T-helper 17 cell (primary cell): ENCODE measurements around the gene FOXO6. TPM values are rescaled to one million over a fixed set of nuclear protein-coding genes. Genes with fewer than 3 reads are reported as not detected.

Source experiments
- ATAC-seq: fragments of 150-1000 bp; cut with Tn5 transposase; 2 replicates; pipeline ENCODE4 v1.10.0; 2021; ENCODE audit warnings: mild to moderate bottlenecking, moderate library complexity
- DNase-seq, 3 donors: peaks; one replicate each; pipeline versions ENCODE4 v3.0.0 to v3.0.0-alpha.2; 2020 to 2021
- H3K9me3 ChIP-seq: one replicate; pipeline ENCODE4 v1.7.0; 2013; ENCODE audit warnings: low read length, mild to moderate bottlenecking; ENCODE audit not compliant: control insufficient read depth, poor library complexity, severe bottlenecking
- H3K27ac Mint-ChIP-seq: one replicate; pipeline ENCODE4 v1.8.0; 2022; ENCODE audit warnings: mild to moderate bottlenecking, moderate library complexity, mixed read lengths
- H3K27me3 Mint-ChIP-seq: one replicate; pipeline ENCODE4 v1.8.0; 2022; ENCODE audit warnings: mixed read lengths
- H3K36me3 Mint-ChIP-seq: one replicate; pipeline ENCODE4 v1.8.0; 2022; ENCODE audit warnings: low read depth, mixed read lengths
- H3K4me1 Mint-ChIP-seq: one replicate; pipeline ENCODE4 v1.8.0; 2022; ENCODE audit warnings: mild to moderate bottlenecking, mixed read lengths
- H3K4me3 Mint-ChIP-seq: one replicate; pipeline ENCODE4 v1.8.0; 2022; ENCODE audit warnings: mild to moderate bottlenecking, moderate library complexity, mixed read lengths
- total RNA-seq, 4 donors: library from RNA in 2 of 4; stranded (reverse) in 2 of 4; gene quantifications; one replicate each; pipeline ENCODE4 v1.2.3 and lab custom pipeline; 2022 to 2026

The FOXO6 gene
- total RNA-seq, 2 donors from 2014 or later, result 0.86 to 1.8 TPM

GRCh38 chr1:41333146-41333784 lies 28.0 kb upstream of the FOXO6 start:
- ATAC-seq (peak; percentile 30), DNase-seq (no peak)
- Mint-ChIP-seq H3K4me1 (no peaks in the 10 kb centered on the region), H3K27ac (no peak overlapping the region), H3K4me3 (no peak overlapping the region), H3K36me3 (no peaks in the 10 kb centered on the region), H3K27me3 (peaks cover 31% of the 10 kb centered on the region)
- no peaks in the 10 kb centered on the region for H3K9me3 ChIP-seq

GRCh38 chr1:41338820-41339219 lies 22.4 kb upstream of the FOXO6 start:
- H3K4me1 Mint-ChIP-seq, result no peaks in the 10 kb centered on the region

GRCh38 chr1:41340655-41341364 lies 20.4 kb upstream of the FOXO6 start:
- H3K27ac Mint-ChIP-seq, result no peak overlapping the region
- peaks cover 2% of the 10 kb centered on the region for H3K36me3 Mint-ChIP-seq
- peaks cover 47% of the 10 kb centered on the region for H3K27me3 Mint-ChIP-seq
- ATAC-seq (no peak), DNase-seq (no peak)
- H3K4me1 Mint-ChIP-seq, result peaks cover 4% of the 10 kb centered on the region
- H3K9me3 ChIP-seq, result no peaks in the 10 kb centered on the region
- no peak overlapping the region for H3K4me3 Mint-ChIP-seq

More at GRCh38 chr1:41338820-41339219, 22.4 kb upstream of the FOXO6 start:
- H3K9me3 ChIP-seq, result no peaks in the 10 kb centered on the region
- no peak overlapping the region for H3K27ac Mint-ChIP-seq
- DNase-seq (no peak), ATAC-seq (no peak)
- H3K27me3 Mint-ChIP-seq, result peaks cover 42% of the 10 kb centered on the region
- no peak overlapping the region for H3K4me3 Mint-ChIP-seq
- H3K36me3 Mint-ChIP-seq, result no peaks in the 10 kb centered on the region

- Mint-ChIP-seq H3K4me1 (peaks cover 4% of the 10 kb centered on the region), H3K27me3 (peaks cover 42% of the 10 kb centered on the region), H3K27ac (no peak overlapping the region), H3K36me3 (peaks cover 4% of the 10 kb centered on the region), H3K4me3 (no peak overlapping the region)
- no peak for DNase-seq
- no peak for ATAC-seq
- H3K9me3 ChIP-seq, result no peaks in the 10 kb centered on the region
Measured at GRCh38 chr1:41341365-41341683, 19.9 kb upstream of the FOXO6 start.

- Mint-ChIP-seq H3K4me3 (no peak overlapping the region), H3K27me3 (peaks cover 38% of the 10 kb centered on the region), H3K4me1 (peaks cover 4% of the 10 kb centered on the region), H3K36me3 (peaks cover 7% of the 10 kb centered on the region), H3K27ac (no peak overlapping the region)
- DNase-seq (no peak), ATAC-seq (no peak)
- H3K9me3 ChIP-seq, result no peaks in the 10 kb centered on the region
Measured at GRCh38 chr1:41341772-41342562, 19.3 kb upstream of the FOXO6 start.

GRCh38 chr1:41342774-41343355 lies 18.4 kb upstream of the FOXO6 start:
- no peak for ATAC-seq
- no peak overlapping the region for H3K27ac Mint-ChIP-seq
- no peak overlapping the region for H3K4me3 Mint-ChIP-seq
- H3K9me3 ChIP-seq, result no peaks in the 10 kb centered on the region
- H3K36me3 Mint-ChIP-seq, result peaks cover 7% of the 10 kb centered on the region
- H3K4me1 Mint-ChIP-seq, result peaks cover 4% of the 10 kb centered on the region
- peaks cover 42% of the 10 kb centered on the region for H3K27me3 Mint-ChIP-seq
- DNase-seq, result no peak

- no peak for ATAC-seq
- no peaks in the 10 kb centered on the region for H3K9me3 ChIP-seq
- H3K27ac Mint-ChIP-seq, result peak overlapping the region; percentile 45
- H3K27me3 Mint-ChIP-seq, result peaks cover 50% of the 10 kb centered on the region
- H3K4me1 Mint-ChIP-seq, result peaks cover 4% of the 10 kb centered on the region
- peaks cover 7% of the 10 kb centered on the region for H3K36me3 Mint-ChIP-seq
- DNase-seq, result no peak
- no peak overlapping the region for H3K4me3 Mint-ChIP-seq
Measured at GRCh38 chr1:41343790-41344699, 17.2 kb upstream of the FOXO6 start.

GRCh38 chr1:41344708-41345159 lies 16.5 kb upstream of the FOXO6 start:
- no peaks in the 10 kb centered on the region for H3K9me3 ChIP-seq
- Mint-ChIP-seq H3K4me1 (peaks cover 5% of the 10 kb centered on the region), H3K4me3 (no peak overlapping the region), H3K27ac (peak overlapping the region; percentile 45), H3K27me3 (peaks cover 56% of the 10 kb centered on the region), H3K36me3 (peaks cover 8% of the 10 kb centered on the region)
- ATAC-seq, result no peak
- DNase-seq, result no peak

GRCh38 chr1:41345434-41346075 lies 15.7 kb upstream of the FOXO6 start:
- H3K36me3 Mint-ChIP-seq, result peaks cover 10% of the 10 kb centered on the region
- H3K9me3 ChIP-seq, result no peaks in the 10 kb centered on the region
- peaks cover 8% of the 10 kb centered on the region for H3K4me1 Mint-ChIP-seq
- DNase-seq, result no peak
- H3K27ac Mint-ChIP-seq, result peak overlapping the region; percentile 71
- H3K4me3 Mint-ChIP-seq, result no peak overlapping the region
- ATAC-seq, result no peak
- peaks cover 60% of the 10 kb centered on the region for H3K27me3 Mint-ChIP-seq

GRCh38 chr1:41347276-41347675 lies 14.0 kb upstream of the FOXO6 start:
- DNase-seq (no peak), ATAC-seq (no peak)
- H3K4me3 Mint-ChIP-seq, result no peak overlapping the region
- H3K9me3 ChIP-seq, result no peaks in the 10 kb centered on the region
- H3K4me1 Mint-ChIP-seq, result peaks cover 8% of the 10 kb centered on the region
- peaks cover 68% of the 10 kb centered on the region for H3K27me3 Mint-ChIP-seq
- H3K36me3 Mint-ChIP-seq, result peaks cover 10% of the 10 kb centered on the region
- H3K27ac Mint-ChIP-seq, result no peak overlapping the region

GRCh38 chr1:41348394-41348793 lies 12.8 kb upstream of the FOXO6 start:
- H3K9me3 ChIP-seq, result no peaks in the 10 kb centered on the region
- ATAC-seq (no peak), DNase-seq (no peak)
- Mint-ChIP-seq H3K4me3 (no peak overlapping the region), H3K27ac (peak overlapping the region; percentile 37), H3K36me3 (peaks cover 10% of the 10 kb centered on the region), H3K4me1 (peaks cover 8% of the 10 kb centered on the region), H3K27me3 (peaks cover 58% of the 10 kb centered on the region)
